HG02623 (cell line): ENCODE data around the gene WWOX.

Source experiments
- ATAC-seq: cut with Tn5 transposase; IDR thresholded peaks from one replicate; pipeline ENCODE4 v1.9.1; 2021; ENCODE audit warnings: moderate library complexity; ENCODE audit not compliant: unreplicated experiment

WWOX gene

DNA sequence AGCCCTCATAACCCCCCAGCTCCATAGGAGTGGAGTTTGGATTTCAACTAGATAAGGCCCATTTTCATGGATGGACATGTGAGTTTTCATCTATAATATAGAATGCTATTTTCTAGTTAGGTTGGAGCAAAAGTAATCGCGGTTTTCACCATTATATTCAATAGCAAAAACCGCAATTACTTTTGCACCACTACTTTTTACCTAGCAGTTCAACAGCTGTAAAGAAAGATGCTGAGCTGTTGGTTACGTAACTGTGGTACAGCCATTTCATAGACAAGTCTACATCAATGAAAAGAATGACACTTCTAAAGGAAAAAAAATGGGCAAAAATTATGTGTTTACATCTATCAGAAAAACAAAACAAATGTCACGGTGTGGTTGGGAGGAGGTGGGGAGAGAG, 993.4 kb downstream of the WWOX start:
- ATAC-seq: no peak

DNA sequence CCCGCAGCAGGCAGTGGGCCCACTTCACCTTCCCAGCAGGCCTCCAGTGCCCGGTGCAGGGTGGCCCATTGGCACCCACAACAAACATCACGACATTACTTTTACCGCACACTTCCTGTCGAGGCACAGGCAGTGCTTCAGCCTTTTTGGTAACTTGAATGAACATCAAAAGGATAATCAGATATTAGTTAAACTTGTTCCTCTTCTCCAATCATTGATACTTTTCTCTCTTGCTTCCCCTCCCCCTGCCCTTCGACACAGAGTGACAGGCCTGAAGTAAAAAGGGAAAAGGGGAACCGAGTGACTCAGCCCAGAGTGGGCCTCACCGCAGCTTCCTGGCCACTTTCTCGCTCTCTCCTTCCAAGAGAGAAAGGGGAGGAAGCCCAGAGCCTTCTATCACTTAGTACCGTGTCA, 994.1 kb downstream of the WWOX start:
- no peak for ATAC-seq

DNA sequence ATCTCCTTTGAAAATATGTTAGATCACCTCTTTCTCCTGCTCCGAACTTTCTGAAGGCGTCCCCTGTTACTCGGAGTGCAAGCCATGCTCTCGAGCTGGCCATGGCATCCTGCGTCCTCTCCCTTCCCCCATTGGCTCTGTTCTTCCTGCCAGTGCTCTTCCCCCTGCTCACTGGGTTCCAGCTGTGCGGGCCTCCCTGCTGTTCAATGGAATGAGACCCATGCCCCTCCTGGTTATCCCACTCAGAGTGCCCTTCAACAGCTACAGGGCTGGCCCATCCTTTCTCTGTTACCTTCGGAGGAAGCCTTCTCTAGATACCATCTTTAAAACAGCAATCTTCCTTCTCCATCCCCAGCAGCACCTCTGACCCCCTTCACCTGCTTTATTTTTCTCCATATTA, 996.8 kb downstream of the WWOX start:
- no peak for ATAC-seq

DNA sequence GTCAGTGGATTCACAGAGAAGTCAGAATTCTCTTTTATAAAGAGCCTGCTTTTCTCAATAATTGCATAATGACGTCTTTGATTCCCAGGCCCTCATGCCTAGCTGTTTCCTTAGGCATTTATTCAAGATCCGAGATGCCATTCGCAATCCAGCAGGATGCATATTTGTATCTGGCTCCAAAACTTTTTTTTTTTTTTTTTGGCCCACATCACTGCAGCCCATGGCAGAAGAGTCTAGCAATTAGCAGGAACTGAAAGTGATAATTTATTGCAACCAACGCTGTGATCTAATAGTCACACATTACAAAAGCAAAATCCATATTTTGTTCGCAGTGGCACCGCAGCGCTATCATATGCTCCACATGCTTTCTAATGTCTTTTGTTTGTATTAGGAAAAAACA, 997.7 kb downstream of the WWOX start:
- ATAC-seq: no peak

DNA sequence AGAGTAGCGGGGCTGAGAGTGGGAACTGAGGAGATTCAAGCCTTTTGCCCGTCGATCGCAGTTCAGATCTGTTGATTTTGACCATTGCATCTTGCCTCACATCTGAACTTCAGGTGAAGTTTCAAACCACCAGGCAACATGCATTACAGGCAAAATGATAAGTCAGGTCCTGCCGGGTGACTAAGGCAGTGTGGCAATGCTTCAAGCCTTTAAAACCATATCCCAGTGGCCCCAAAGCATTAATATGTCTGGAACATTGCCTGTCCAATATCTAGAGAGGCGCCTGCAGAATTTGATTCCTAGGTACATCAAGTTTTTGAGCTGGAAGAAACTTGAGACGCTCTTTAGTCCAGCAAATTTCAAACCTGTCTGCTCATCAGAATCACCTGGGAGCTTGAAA, 998.3 kb downstream of the WWOX start:
- no peak for ATAC-seq

DNA sequence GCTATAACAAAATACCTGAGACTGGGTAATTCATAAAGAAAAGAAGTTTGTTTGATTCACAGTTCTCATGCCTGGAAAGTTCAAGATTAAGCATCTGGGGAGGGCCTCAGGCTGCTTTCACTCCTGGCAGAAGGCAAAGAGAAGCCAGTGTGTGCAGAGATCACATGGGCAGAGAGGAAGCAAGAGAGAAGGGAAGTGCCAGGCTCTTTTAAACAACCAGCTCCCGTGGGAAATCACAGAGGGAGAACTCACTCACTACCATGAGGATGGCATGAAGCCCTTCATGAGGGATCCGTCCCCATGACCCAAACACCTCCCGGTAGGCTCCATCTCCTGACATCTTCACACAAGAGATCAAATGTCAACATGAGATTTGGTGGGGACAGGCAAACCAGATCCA, 999.5 kb downstream of the WWOX start:
- no peak for ATAC-seq

DNA sequence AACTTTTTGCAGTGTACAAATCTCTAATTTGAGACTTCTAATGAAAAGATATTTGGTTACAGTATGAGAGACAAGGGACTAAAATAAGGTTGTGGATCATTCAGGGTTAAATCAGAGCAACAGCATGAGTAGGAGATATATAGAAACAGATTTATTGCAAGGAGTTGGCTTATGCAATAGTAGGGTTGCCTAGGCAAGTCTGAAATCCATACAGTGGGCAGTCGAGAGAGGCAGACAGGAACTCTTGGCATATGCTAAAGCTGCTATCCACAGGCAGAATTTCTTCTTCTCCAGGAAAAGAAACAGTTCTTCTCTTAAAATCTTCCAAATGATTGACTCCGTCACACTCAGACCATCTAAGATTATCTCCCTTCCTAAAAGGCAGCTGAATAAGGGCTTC, 1000.3 kb downstream of the WWOX start:
- no peak for ATAC-seq

DNA sequence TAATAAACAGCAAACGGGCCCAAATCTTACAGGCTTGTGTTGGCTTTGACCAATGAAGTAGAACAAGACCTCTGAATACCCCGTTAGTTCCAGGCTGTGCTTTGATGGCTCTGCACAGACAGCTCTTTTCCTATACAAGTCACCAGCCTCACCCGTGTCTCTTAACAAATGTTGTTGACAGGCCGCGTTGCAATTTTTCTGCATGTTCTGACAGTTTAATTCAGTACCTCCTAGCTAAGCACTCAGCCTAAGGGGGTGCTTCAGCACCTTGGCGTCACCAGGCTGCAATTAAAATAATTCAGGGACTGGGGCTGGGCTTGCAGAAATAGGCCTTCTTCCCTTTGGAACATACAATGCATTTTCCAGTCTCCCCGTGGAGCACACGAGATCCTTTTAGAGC, 1001.0 kb downstream of the WWOX start:
- no peak for ATAC-seq

DNA sequence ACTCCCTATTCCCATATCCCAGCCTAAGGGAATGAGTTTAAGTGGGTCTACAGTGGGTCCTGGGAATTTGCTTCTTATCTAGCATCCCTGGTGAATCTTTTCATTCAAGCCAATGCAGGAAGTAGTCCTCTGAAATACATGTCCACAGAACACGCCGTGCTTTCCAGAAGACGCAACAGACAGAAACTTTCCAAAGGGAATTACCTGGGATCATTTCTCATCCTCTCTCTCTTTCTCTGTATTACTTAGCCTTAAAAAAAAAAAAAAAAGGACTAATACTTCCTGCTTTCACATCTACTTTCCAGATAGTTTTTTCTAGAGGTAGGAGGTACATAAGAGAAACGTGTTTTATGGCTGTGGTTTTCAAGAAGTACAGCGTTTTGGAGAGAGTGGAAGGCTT, 1002.0 kb downstream of the WWOX start:
- ATAC-seq: no peak

DNA sequence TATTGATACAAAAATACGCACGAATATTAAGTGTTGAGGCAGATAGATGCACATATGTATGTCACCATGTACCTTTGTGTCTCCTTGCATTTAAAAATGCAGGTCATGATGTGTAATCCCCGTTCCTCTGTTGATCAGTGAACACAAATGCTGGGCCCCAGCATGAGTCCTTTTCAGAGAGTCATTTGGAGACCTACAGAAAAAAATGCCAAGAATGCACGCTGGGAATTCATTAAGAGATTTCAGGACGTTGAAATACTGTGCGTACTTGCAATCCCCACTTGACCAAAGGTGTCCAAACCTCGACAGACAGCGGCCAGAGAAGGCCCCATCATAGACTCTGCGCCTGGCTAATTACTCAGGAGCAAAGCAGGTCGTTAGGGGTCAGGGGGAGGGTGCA, 1005.1 kb downstream of the WWOX start:
- no peak for ATAC-seq

DNA sequence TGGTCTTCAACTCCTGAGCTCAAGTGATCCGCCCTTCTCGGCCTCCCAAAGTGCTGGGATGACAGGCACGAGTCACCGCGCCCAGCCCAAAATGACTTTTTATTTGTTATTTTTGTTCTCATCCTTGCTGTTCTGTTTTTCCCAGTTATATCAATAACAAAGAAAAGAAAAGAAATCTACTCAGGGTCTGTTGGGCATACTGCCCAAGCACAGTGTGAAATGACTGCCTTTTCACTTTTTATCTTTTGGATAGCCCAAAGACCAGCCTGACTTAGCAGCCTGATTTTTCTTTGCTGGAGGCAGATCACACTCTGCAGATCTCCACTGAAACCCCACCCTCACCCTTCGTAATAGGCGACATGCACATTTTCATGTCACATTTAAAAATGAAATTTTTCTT, 1007.8 kb downstream of the WWOX start:
- ATAC-seq: no peak

DNA sequence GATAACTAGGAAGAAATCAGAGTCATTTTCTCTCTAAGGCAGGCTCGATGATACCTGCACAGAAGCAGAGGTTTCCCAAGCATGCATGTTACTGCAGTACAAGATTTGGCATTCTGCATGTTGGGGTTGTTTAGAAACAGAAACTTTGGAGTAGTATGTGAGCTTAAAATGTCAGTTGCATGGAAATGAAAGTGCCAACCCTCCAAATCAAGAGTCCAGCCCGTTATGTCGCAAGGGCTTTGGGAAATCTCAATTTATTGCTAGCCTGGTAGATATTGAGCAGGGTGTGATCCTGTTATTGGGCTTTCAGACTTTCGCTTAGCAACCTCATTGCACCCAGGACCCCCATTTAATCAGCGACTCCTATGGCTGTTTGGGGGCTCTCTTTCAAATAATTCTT, 1010.3 kb downstream of the WWOX start:
- ATAC-seq: no peak

DNA sequence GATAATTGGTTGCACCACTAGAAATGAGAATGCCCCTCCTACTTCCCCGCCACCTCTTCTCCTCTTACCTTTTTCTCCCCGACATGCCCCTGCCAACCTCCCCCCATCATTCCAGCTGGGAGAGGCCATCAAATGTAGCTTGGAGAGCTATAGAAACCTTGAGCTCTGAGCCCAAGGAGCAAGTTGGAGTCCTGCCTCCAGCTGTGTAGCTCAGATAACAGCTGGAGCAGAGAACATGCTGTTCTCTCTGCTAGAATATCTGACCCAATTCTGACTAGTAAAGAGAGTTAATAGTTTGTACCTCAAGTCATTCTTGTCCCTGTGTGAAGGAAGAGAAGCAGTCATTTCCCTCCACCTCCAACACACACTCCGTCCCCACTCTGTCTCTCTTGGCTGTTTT, 1010.8 kb downstream of the WWOX start:
- no peak for ATAC-seq

DNA sequence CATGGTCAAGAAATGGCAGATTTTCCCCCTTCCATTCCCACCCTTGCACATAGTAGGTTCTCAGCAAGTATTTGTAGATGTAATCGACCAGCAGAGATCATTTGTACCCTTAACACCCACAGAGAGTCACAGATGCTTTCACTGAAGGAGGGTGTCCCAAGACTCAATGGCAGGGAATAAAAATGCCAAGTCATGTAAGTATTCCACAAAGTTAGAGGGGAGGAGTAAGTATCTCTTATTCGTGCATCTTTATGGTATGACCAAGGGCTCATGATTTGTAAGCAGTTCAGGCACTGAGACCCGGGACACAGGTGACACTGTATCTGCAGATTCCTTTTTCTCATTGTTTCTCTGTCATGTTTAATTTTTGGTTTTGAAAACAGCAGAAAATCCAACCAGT, 1011.5 kb downstream of the WWOX start:
- no peak for ATAC-seq

DNA sequence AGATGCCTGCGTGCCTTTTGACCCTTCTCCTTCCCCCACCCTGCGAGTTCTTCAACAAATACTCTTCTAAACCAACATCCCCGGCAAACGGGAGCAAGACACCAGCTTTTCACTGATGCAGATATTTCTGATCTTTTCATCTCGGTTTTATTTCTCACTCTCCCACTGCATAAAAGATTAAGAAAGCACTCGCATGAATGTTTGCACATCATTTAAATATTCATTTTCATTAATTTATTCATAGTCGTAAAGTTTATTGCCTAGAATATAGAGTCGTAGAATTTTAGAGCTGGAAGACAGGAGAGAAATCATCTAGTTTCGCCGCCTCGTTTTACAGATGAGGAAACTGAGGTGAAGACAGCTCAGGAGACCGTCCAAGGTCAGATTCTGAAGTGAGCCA, 1013.0 kb downstream of the WWOX start:
- ATAC-seq: no peak

DNA sequence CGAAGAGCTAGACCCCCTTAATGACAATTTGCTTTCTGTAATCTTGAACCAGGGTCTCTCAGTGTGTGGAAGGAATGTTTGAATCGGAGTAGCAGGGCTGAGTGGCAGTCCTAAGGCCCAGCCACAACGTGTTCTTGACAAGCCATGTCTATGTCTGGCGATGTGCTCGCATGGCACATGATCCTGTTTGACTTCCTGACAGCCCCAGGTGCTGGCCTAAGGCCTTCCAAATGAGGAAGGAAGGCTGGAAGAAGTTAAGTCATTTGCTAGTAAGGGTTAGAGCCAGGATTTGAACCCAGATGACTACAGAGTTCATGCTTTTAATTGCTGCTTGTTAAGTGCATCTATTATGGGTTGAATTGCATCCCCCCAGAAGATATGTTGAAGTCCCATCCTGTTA, 1014.4 kb downstream of the WWOX start:
- no peak for ATAC-seq

DNA sequence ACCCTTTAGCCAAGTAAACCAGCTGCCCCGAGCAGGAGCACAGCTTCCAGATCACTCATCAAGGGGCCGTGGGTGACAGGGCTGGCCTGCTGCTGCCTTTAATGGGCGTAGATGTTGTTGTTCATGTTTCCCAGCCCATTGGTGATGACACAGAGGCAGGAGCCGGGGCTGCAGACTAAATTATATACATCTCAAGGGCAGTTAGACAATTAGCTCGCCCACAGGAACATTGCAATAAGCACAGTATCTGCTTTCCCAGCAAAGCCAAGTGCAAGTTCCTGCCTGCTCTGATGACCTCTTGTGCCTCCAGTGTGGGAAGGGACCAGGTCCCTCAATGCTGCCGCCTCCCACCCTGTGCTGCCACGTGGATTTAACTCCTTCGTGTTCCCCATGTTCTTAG, 1015.3 kb downstream of the WWOX start:
- no peak for ATAC-seq

DNA sequence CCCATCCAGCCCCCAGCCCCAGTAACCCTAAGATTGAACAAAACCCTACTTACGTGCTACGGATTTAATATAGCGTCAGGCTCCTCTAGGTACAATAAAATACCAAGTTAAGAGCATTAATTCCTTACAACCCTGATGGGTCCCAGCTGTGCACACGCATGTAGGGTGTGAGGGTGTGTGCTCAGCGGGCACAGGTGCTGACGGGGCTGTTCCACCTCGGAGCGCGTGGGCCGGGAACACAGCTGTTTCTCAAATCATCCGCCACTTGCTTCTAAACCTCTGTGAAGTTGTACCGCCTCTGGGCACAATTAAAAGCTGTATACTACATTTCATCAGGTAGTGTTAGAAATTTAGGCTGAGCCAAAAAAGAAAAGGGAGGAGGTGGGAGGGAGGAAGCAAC, 1022.5 kb downstream of the WWOX start:
- no peak for ATAC-seq

DNA sequence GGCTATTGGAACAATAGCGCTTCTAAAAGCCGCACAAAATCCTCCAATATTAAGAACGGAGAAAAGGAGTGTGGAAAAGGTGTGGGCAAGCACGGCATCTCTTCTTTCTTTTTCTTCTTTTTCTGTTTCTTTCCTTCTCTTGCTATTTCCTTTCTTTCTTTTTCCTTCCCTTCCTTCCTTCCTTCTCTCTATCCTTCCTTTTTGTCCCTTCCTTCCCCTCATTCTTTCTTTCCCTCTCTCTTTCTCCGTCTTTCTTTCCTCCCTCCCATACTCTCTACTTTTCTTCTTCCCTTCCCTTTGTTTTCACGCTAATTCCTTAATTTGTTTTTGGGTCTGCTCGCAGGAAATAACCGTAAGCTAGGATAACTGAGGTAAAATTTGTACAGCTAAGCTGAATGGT, 1022.9 kb downstream of the WWOX start:
- no peak for ATAC-seq

DNA sequence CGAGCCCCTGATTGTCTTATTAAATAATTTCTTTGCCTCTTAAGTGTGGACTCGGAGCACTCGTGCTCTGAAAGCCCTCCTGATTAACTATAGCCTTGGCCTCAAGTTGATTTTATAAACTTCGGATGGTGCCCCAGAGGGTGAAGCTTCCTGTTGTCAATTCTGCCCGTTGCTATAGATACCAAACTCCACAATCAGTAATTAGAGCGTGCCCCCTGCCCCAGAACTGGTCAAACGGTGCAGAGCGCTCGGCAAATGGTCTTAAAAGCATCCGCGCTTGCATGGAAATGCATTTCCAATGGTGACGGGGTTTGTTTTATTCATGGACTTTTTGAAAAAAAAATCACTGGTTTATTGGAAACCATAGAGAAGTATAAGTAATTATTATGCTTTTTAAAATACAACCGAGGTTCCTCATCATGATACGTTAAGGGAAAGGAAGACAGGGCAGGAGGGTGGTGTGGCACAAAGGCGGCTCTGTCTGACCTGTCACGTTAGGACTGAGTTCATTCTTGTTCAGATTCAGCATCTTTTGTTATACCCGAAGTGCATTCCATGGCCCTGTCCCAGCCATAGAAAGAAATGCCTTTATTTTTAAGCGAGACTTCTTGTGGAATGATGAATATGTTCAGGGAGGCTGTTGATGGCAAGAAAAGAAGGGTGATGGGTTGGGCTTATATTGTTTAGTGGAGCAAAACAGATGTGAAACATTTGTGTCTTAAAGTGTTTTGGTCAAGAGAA, 1024.7 kb downstream of the WWOX start:
- no peak for ATAC-seq

DNA sequence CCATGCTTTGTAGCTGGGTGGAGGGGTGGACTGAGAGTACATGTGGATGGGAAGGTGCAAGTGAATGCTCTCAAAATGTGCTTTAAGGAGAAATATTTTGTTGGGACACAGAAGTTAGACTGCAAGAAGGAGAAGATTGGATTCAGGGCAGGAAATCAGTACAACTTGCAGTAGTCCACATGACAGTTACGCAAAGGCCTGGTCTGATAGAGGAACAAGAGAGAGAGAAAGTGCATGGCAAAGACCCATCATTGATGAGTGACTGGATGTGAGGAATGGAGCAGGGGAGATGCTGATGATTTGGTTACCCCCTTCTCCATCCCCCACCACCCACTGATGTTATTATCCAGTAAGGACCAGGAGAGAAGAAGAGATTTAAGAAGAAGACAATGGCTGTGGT, 1028.3 kb downstream of the WWOX start:
- no peak for ATAC-seq

DNA sequence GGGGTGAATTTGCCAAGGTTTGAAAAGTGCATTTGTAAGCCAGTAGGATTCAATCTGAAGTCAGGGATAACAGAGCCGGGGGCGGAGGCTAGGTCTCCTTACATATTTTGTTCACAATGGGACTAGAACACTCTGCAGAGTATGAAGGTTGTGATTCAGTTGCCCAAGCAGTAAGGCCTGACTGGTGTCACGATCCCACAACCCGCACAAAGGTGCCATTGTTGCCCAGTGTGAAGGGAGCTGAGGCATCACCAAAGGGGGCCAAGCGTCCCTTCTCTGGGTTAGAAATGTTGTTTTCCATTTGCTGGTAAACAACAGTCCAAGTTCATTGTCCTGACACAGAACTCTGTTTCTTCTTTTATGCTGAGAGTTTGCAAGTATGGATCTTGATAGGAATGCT, 1029.3 kb downstream of the WWOX start:
- no peak for ATAC-seq

DNA sequence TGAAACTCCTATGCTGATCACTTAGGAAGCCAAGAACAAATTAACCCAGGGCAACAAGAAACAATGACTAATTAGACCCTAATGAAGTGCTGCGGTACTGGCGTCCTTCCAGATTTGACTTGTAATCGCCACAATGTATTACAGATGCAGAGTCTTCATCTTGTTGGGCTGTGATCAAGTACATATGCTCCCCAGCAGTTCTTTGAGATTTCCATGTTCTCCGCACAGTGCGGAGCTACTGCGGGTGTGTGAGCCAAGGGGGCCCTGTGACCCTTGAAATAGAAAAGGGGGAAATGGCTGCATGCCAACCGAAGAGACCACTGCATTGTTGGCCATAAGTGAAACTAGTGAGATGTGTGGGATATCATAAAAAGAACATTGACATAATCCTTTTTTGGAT, 1031.2 kb downstream of the WWOX start:
- no peak for ATAC-seq
